Mesothelial cell of epicardium (in vitro differentiated cells): ENCODE measurements around the gene CHCHD3. TPM values are rescaled to one million over a fixed set of nuclear protein-coding genes. Genes with fewer than 3 reads are reported as not detected.

Source experiments
- DNase-seq, 2 experiments: peaks; one replicate each; pipeline ENCODE4 v3.0.0; 2021; ENCODE audit warnings: low spot score in 2 of 2; ENCODE audit not compliant: unreplicated experiment in 2 of 2
- H3K27ac Mint-ChIP-seq: 2 replicates; pipeline ENCODE4 v1.8.0; 2021; ENCODE audit warnings: mixed read lengths
- H3K27me3 Mint-ChIP-seq: 2 replicates; pipeline ENCODE4 v1.8.0; 2021; ENCODE audit warnings: low read depth, mixed read lengths
- H3K36me3 Mint-ChIP-seq: 2 replicates; pipeline ENCODE4 v1.8.0; 2021; ENCODE audit warnings: mixed read lengths
- H3K4me1 Mint-ChIP-seq: 2 replicates; pipeline ENCODE4 v1.8.0; 2021; ENCODE audit warnings: mixed read lengths
- H3K4me3 Mint-ChIP-seq: 2 replicates; pipeline ENCODE4 v1.8.0; 2021; ENCODE audit warnings: mild to moderate bottlenecking, moderate library complexity, mixed read lengths
- H3K9me3 Mint-ChIP-seq: 2 replicates; pipeline ENCODE4 v1.8.0; 2021; ENCODE audit warnings: mixed read lengths
- CTCF ChIP-seq: fragments of 200-600 bp; sonication (generic); IDR thresholded peaks from one replicate; pipeline ENCODE4 v1.5.0; 2021; ENCODE audit warnings: antibody characterized with exemption; ENCODE audit not compliant: unreplicated experiment
- total RNA-seq: library from RNA; stranded (reverse); gene quantifications from 3 replicates; pipeline ENCODE4 v1.2.1, GENCODE V29; 2021

CHCHD3 gene
- total RNA-seq, 1 donor from 2014 or later = 54.3 TPM

GRCh38 chr7:132877573-132877972, 204.3 kb downstream of the CHCHD3 start:
- no peak for DNase-seq
- Mint-ChIP-seq H3K27ac (no peak overlapping the region), H3K4me1 (no peaks in the 10 kb centered on the region), H3K36me3 (peaks cover 10% of the 10 kb centered on the region), H3K4me3 (no peak overlapping the region), H3K9me3 (no peaks in the 10 kb centered on the region), H3K27me3 (no peaks in the 10 kb centered on the region)
- TF ChIP-seq CTCF = no peak

GRCh38 chr7:132876576-132876975, 205.3 kb downstream of the CHCHD3 start:
- Mint-ChIP-seq H3K27ac (no peak overlapping the region), H3K27me3 (no peaks in the 10 kb centered on the region), H3K4me3 (no peak overlapping the region), H3K36me3 (peaks cover 14% of the 10 kb centered on the region), H3K9me3 (no peaks in the 10 kb centered on the region), H3K4me1 (no peaks in the 10 kb centered on the region)
- DNase-seq = no peak
- no peak for TF ChIP-seq CTCF

GRCh38 chr7:132872034-132872433, 209.9 kb downstream of the CHCHD3 start:
- peaks cover 14% of the 10 kb centered on the region for H3K36me3 Mint-ChIP-seq
- no peaks in the 10 kb centered on the region for H3K4me1 Mint-ChIP-seq

GRCh38 chr7:132871419-132871818, 210.5 kb downstream of the CHCHD3 start:
- no peaks in the 10 kb centered on the region for H3K27me3 Mint-ChIP-seq
- no peak overlapping the region for H3K27ac Mint-ChIP-seq
- H3K4me1 Mint-ChIP-seq = no peaks in the 10 kb centered on the region
- H3K9me3 Mint-ChIP-seq = no peaks in the 10 kb centered on the region
- TF ChIP-seq CTCF = no peak
- H3K4me3 Mint-ChIP-seq = no peak overlapping the region
- peaks cover 14% of the 10 kb centered on the region for H3K36me3 Mint-ChIP-seq
- DNase-seq = no peak

More at GRCh38 chr7:132872034-132872433, 209.9 kb downstream of the CHCHD3 start:
- no peak for DNase-seq
- no peaks in the 10 kb centered on the region for H3K27me3 Mint-ChIP-seq
- no peak overlapping the region for H3K27ac Mint-ChIP-seq
- H3K4me3 Mint-ChIP-seq = no peak overlapping the region
- TF ChIP-seq CTCF = no peak
- H3K9me3 Mint-ChIP-seq = no peaks in the 10 kb centered on the region

- H3K9me3 Mint-ChIP-seq = no peaks in the 10 kb centered on the region
- no peak for TF ChIP-seq CTCF
- no peaks in the 10 kb centered on the region for H3K27me3 Mint-ChIP-seq
- DNase-seq = no peak
- peaks cover 12% of the 10 kb centered on the region for H3K36me3 Mint-ChIP-seq
- H3K4me1 Mint-ChIP-seq = no peaks in the 10 kb centered on the region
- no peak overlapping the region for H3K4me3 Mint-ChIP-seq
- H3K27ac Mint-ChIP-seq = no peak overlapping the region
These were observed 212.6 kb downstream of the CHCHD3 start for GRCh38 chr7:132869166-132869861.

- H3K27me3 Mint-ChIP-seq = no peaks in the 10 kb centered on the region
- H3K27ac Mint-ChIP-seq = no peak overlapping the region
- H3K4me1 Mint-ChIP-seq = no peaks in the 10 kb centered on the region
- H3K36me3 Mint-ChIP-seq = peaks cover 24% of the 10 kb centered on the region
- H3K9me3 Mint-ChIP-seq = peaks cover 20% of the 10 kb centered on the region
- no peak for DNase-seq
- H3K4me3 Mint-ChIP-seq = no peak overlapping the region
- no peak for TF ChIP-seq CTCF
These were observed 215.3 kb downstream of the CHCHD3 start for GRCh38 chr7:132866551-132866950.
